ENCODE results near the gene ATP10D.
A peak's percentile ranks its signal among the peaks of the same experiment; 100 is the strongest.
"Not testable (repeated sequence)": the region's sequence is repeated elsewhere in the genome, so short reads cannot be mapped to it uniquely, and the experiment has no call there.

Gene ATP10D

DNA sequence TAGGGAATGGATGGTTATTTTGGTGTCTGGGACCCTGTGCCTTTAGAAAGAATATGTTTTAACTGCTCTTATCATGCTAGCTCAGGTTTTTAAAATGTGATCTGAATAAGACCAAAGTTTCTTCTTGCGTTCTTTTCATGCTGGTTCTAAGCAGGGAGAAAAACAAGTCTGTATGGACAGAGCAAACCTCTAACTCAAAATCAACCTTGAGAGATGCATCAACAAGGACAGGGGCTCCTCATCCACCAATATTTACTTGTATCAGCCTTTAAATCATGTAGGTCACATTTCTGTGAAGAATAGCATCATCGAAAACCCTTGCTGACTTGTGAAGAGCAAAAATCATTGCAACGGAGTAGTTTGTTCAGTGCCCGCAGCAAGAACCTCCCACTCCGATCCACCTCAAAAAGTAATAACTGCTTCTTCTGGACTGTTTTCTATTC, 1.2 kb downstream of the ATP10D start:
- Histone ChIP-seq H3K9ac (peak overlapping the region; percentile 58), H4K20me1 (no peaks in the 10 kb centered on the region), H3K4me3 (peak overlapping the region; percentile 69), H3K27me3 (no peaks in the 10 kb centered on the region), H3K9me3 (no peaks in the 10 kb centered on the region), H3K27ac (no peak overlapping the region), H3K4me2 (peak overlapping the region; percentile 82), H3K36me3 (no peaks in the 10 kb centered on the region), H3K4me1 (peaks cover 14% of the 10 kb centered on the region)
- TF ChIP-seq Cebpa-rat (IDR thresholded peaks at IDR 0.05): no peak

DNA sequence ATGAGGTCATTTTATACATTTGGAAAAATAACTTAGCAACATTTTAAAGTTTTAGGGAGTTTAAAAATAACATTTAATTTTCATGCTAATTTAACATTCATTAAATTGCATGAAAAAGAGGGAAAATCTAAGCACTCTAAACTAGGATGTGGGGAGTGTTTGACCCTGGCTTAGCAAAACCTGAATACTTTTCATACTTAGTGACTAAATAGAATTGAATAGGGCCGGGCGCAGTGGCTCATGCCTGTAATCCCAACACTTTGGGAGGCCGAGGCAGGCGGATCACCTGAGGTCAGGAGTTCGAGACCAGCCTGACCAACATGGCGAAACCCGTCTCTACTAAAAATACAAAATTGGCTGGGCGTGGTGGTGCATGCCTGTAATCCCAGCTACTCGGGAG, 1.7 kb downstream of the ATP10D start:
- peaks cover 14% of the 10 kb centered on the region for H3K4me1 ChIP-seq
- not testable (repeated sequence) for H3K27me3 ChIP-seq, H3K9ac ChIP-seq, H3K9me3 ChIP-seq, H3K4me3 ChIP-seq, H3K27ac ChIP-seq, H4K20me1 ChIP-seq, H3K36me3 ChIP-seq
- peak overlapping the region; percentile 82; the same call in 1 of the 2 replicates for H3K4me2 ChIP-seq

DNA sequence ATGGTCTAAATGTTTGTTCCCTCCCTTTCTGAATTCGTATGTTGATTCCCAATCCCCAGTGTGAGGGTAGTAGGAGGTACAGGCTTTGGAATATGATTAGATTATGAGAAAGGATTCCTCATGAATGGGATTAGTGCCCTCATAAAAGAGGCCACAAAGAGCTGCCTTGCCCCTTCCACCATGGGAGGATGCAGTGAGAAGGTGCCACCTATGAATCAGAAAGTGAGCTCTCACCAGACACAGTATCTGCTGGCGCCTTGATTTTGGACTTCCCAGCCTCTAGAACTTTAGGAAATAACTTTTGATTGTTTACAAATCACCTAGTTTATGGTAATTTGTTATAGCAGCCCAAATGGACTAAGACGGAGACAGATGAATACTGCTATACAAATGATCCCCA, 3.6 kb downstream of the ATP10D start:
- peaks cover 14% of the 10 kb centered on the region for H3K4me1 ChIP-seq
- H3K27ac ChIP-seq: no peak overlapping the region
- H3K4me2 ChIP-seq: no peak overlapping the region
- TF ChIP-seq Cebpa-rat (IDR thresholded peaks at IDR 0.05): no peak
- H3K36me3 ChIP-seq: no peaks in the 10 kb centered on the region
- no peak overlapping the region for H3K9ac ChIP-seq
- no peaks in the 10 kb centered on the region for H3K27me3 ChIP-seq
- no peaks in the 10 kb centered on the region for H3K9me3 ChIP-seq
- no peaks in the 10 kb centered on the region for H4K20me1 ChIP-seq
- no peak overlapping the region for H3K4me3 ChIP-seq

DNA sequence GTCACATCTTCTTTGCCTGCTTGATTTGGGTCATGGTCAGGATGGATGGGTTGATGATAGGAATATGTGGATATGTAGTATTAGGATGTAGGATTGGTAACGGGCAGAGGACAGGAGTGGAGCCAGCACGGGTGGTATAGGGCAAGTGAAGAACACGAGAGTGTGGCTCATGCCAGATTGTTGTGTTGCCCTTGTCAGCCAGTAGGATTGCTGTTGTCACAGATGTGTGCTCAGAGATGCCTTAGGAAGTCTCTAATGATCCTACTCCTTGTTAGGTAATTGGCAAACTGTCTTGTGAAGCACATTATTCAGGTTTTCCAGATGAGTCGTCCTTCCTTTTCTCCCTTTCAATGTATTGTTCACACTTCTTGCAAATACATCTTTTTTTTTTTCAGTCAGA, 5.5 kb downstream of the ATP10D start:
- H3K4me2 ChIP-seq: no peak overlapping the region
- no peaks in the 10 kb centered on the region for H3K27me3 ChIP-seq
- TF ChIP-seq Cebpa-rat (IDR thresholded peaks at IDR 0.05): no peak
- H3K9me3 ChIP-seq: no peaks in the 10 kb centered on the region
- peaks cover 6% of the 10 kb centered on the region for H3K4me1 ChIP-seq
- H3K36me3 ChIP-seq: no peaks in the 10 kb centered on the region
- H4K20me1 ChIP-seq: no peaks in the 10 kb centered on the region
- H3K4me3 ChIP-seq: no peak overlapping the region
- H3K27ac ChIP-seq: no peak overlapping the region
- no peak overlapping the region for H3K9ac ChIP-seq

DNA sequence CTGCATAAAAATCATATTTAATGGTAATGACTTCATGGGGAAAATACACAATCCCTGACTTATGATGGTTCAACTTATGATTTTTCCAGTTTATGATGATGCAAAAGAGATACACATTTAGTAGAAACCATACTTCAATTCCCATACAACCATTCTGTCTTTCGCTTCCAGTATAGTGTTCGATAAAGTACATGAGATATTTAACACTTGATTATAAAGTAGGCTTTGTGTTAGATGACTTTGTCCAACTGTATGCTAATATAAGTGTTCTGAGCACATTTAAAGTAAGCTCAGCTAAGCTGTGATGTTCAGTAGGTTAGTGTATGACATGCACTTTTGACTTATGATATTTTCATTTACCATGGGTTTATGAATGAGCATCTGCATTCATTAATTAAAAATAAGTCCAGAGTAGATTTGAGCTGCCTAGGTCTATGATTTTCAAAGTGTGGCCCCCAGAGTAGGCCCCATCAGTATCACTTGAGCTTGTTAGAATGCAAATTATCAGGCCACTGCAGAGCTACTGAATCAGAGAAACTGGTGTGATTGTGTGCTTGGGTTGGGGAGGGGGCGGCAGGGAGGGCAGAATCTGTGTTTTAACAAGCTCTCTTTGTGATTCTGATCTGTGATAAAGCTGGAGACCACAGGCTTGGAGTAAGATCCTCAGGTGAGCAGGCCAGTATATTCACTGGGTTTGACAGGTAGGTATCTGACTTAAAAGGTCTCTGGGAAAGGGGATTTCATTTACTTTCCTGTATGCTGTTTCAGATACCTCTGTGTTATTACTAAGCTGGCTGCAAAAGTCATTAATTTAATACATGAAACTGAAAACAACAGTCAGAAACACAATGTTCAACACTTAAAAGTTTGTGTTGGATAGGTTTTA, 8.4 kb downstream of the ATP10D start:
- Histone ChIP-seq H4K20me1 (no peaks in the 10 kb centered on the region), H3K27me3 (no peaks in the 10 kb centered on the region), H3K4me3 (no peak overlapping the region), H3K36me3 (no peaks in the 10 kb centered on the region), H3K9me3 (no peaks in the 10 kb centered on the region), H3K4me2 (no peak overlapping the region), H3K27ac (no peak overlapping the region), H3K4me1 (peaks cover 6% of the 10 kb centered on the region), H3K9ac (no peak overlapping the region)
- no peak for TF ChIP-seq Cebpa-rat (IDR thresholded peaks at IDR 0.05)

- H3K36me3 ChIP-seq: no peaks in the 10 kb centered on the region
- H3K9me3 ChIP-seq: no peaks in the 10 kb centered on the region
- no peak overlapping the region for H3K4me2 ChIP-seq
- H3K9ac ChIP-seq: no peak overlapping the region
- H3K27ac ChIP-seq: no peak overlapping the region
- TF ChIP-seq Cebpa-rat (IDR thresholded peaks at IDR 0.05): no peak
- H4K20me1 ChIP-seq: no peaks in the 10 kb centered on the region
- H3K4me1 ChIP-seq: peaks cover 12% of the 10 kb centered on the region
- H3K27me3 ChIP-seq: no peaks in the 10 kb centered on the region
- H3K4me3 ChIP-seq: no peak overlapping the region
Observed at GRCh38 chr4:47494124-47494430, 9.0 kb downstream of the ATP10D start.

DNA sequence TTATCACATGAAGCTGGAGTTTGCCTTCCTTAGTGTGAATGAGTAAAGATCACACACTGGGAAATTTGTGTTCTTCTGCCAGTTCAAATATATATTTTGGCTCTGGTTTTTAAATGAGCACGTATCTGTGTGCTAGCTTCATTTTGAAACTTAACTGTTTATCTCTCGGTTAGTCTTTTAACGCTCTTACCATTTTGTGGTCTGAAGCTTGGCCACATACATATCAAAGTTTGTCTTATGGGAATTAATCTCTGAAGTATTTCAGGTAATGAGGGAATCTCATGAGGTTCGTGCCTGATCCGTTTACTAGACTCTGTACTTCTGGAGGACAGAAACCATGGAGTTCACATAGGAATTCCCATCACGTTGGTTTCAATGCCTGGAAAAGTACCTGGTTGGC, 13.8 kb downstream of the ATP10D start:
- Histone ChIP-seq H3K9ac (no peak overlapping the region), H3K27me3 (no peaks in the 10 kb centered on the region), H3K27ac (peak overlapping the region; percentile 12; the same call in 1 of the 2 replicates), H4K20me1 (no peaks in the 10 kb centered on the region), H3K4me1 (peaks cover 31% of the 10 kb centered on the region), H3K36me3 (no peaks in the 10 kb centered on the region), H3K9me3 (no peaks in the 10 kb centered on the region), H3K4me2 (peak overlapping the region; percentile 68), H3K4me3 (no peak overlapping the region; the same call in 1 of the 2 replicates)
- no peak for TF ChIP-seq Cebpa-rat (IDR thresholded peaks at IDR 0.05)

GRCh38 chr4:47499700-47500099, 14.6 kb downstream of the ATP10D start:
- Histone ChIP-seq H3K4me3 (no peak overlapping the region; the same call in 1 of the 2 replicates), H3K9ac (no peak overlapping the region), H3K27me3 (no peaks in the 10 kb centered on the region), H4K20me1 (no peaks in the 10 kb centered on the region), H3K27ac (peak overlapping the region; percentile 12; the same call in 1 of the 2 replicates), H3K4me2 (peak overlapping the region; percentile 68), H3K36me3 (no peaks in the 10 kb centered on the region), H3K9me3 (no peaks in the 10 kb centered on the region), H3K4me1 (peaks cover 31% of the 10 kb centered on the region)
- no peak for TF ChIP-seq Cebpa-rat (IDR thresholded peaks at IDR 0.05)

DNA sequence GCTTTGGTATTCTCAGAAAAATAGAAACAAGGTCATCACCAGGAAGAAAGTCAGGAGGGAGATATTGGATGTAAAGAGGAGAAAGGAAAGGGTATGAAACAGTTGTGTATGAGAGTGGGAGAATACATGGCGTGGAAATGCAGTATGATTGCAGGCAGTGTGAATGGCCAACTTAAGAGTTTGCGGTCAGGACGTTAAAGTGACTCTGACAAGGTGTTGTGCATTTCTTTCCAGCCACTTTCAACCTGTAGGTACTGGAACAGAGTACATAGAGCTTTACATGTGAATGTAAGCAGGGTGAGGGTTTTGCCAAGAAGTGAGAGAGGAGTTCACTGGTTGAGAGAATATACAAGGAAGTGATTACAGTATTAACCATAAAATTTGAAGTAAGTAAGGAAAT, 15.7 kb downstream of the ATP10D start:
- TF ChIP-seq Cebpa-rat (IDR thresholded peaks at IDR 0.05): no peak
- Histone ChIP-seq H3K27me3 (no peaks in the 10 kb centered on the region), H4K20me1 (no peaks in the 10 kb centered on the region), H3K27ac (no peak overlapping the region), H3K4me2 (peak overlapping the region; percentile 68; the same call in 1 of the 2 replicates), H3K4me1 (peaks cover 31% of the 10 kb centered on the region), H3K36me3 (no peaks in the 10 kb centered on the region), H3K4me3 (no peak overlapping the region), H3K9me3 (no peaks in the 10 kb centered on the region), H3K9ac (no peak overlapping the region)

- no peak overlapping the region for H3K4me3 ChIP-seq
- H3K36me3 ChIP-seq: no peaks in the 10 kb centered on the region
- no peaks in the 10 kb centered on the region for H3K27me3 ChIP-seq
- peaks cover 8% of the 10 kb centered on the region for H3K4me1 ChIP-seq
- no peak overlapping the region for H3K27ac ChIP-seq
- no peaks in the 10 kb centered on the region for H4K20me1 ChIP-seq
- no peak for TF ChIP-seq Cebpa-rat (IDR thresholded peaks at IDR 0.05)
- no peak overlapping the region for H3K9ac ChIP-seq
- no peaks in the 10 kb centered on the region for H3K9me3 ChIP-seq
- H3K4me2 ChIP-seq: no peak overlapping the region
Observed at GRCh38 chr4:47505147-47505546, 20.1 kb downstream of the ATP10D start.
